Measurements from ENCODE around the gene TTLL3.

The TTLL3 gene

GRCh38 chr3:9791127-9791526, 18.9 kb upstream of the TTLL3 start:
- Histone ChIP-seq H3K4me3 (ENCODE audit: insufficient read depth, low read depth, low read length, poor library complexity, severe bottlenecking) (peak overlapping the region; percentile 98), H3K9me3 (ENCODE audit: control insufficient read depth, low read length) (no peaks in the 10 kb centered on the region), H3K4me1 (ENCODE audit: control insufficient read depth, insufficient read depth, low read length, poor library complexity, severe bottlenecking) (peaks cover 28% of the 10 kb centered on the region), H3K27ac (ENCODE audit: insufficient read depth, low read length, poor library complexity, severe bottlenecking) (no peak overlapping the region), H3K27me3 (replicated peaks; ENCODE audit: control insufficient read depth, insufficient read depth, low read length, poor library complexity, severe bottlenecking) (no peaks in the 10 kb centered on the region), H3K36me3 (ENCODE audit: control insufficient read depth, insufficient read depth, low read length) (peaks cover 25% of the 10 kb centered on the region)
- DNase-seq = no peak

- H3K4me3 ChIP-seq (ENCODE audit: insufficient read depth, low read depth, low read length, poor library complexity, severe bottlenecking) = peak overlapping the region; percentile 98
- peaks cover 18% of the 10 kb centered on the region for H3K36me3 ChIP-seq (ENCODE audit: control insufficient read depth, insufficient read depth, low read length)
- peak overlapping the region; percentile 97 for H3K27ac ChIP-seq (ENCODE audit: insufficient read depth, low read length, poor library complexity, severe bottlenecking)
- H3K27me3 ChIP-seq (replicated peaks; ENCODE audit: control insufficient read depth, insufficient read depth, low read length, poor library complexity, severe bottlenecking) = no peaks in the 10 kb centered on the region
- H3K4me1 ChIP-seq (ENCODE audit: control insufficient read depth, insufficient read depth, low read length, poor library complexity, severe bottlenecking) = peaks cover 30% of the 10 kb centered on the region
- no peaks in the 10 kb centered on the region for H3K9me3 ChIP-seq (ENCODE audit: control insufficient read depth, low read length)
- DNase-seq = no peak
Measured at GRCh38 chr3:9791790-9792404, 18.2 kb upstream of the TTLL3 start.

DNA sequence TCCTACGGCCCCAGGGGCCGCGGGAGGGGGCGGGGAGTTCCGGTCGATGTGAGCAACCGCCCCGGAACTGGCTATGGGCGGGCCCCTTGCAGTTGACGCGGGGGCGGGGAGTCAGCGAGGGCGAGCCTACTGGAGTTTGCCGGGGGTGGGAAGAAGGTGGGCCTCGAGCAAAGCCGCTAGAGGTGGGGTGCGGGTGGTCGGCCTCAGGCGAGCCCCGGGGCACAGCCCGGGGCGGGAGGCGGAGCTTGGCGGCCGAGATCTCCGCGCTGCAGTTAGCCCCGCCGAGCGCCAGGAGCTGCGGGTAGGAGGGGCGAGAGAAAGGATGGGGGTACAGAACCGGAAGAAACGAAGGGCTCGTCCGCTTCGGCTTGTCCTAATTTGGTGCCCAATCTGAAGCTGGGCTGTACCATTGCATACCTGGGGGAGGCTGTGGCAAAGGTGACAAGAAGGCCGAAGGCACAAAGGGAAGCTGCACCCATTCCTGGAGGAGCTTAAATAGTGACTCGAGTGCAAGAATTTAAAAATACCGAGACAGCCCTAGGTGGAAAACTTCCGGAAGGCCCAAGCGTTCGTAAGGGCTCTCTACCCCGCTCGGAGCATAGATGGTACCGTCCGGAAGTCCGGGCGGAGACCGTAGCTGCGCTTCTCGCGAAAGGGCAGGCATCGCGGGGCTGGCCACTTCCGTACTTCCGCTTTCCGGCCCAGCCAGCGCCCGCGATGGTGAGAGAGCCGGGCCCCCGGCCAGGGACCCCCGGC, 17.5 kb upstream of the TTLL3 start, which contains the start of the genes ARPC4 and TADA3:
TSS of gene ARPC4 (plus strand) at position 678 of the 756 bp plus-strand sequence. CDS start at position 718, 40 bp downstream.
TSS of gene TADA3 (minus strand) at position 69 of the 756 bp plus-strand sequence. CDS start 1,007 bp downstream, outside the sequence.
- H3K9me3 ChIP-seq (ENCODE audit: control insufficient read depth, low read length) = no peaks in the 10 kb centered on the region
- peaks cover 30% of the 10 kb centered on the region for H3K4me1 ChIP-seq (ENCODE audit: control insufficient read depth, insufficient read depth, low read length, poor library complexity, severe bottlenecking)
- H3K4me3 ChIP-seq (ENCODE audit: insufficient read depth, low read depth, low read length, poor library complexity, severe bottlenecking) = peak within 1 kb of the TSS; percentile 98
- no peaks in the 10 kb centered on the region for H3K27me3 ChIP-seq (replicated peaks; ENCODE audit: control insufficient read depth, insufficient read depth, low read length, poor library complexity, severe bottlenecking)
- peak within 1 kb of the TSS; percentile 97 for H3K27ac ChIP-seq (ENCODE audit: insufficient read depth, low read length, poor library complexity, severe bottlenecking)
- H3K36me3 ChIP-seq (ENCODE audit: control insufficient read depth, insufficient read depth, low read length) = peaks cover 24% of the 10 kb centered on the region
- DNase-seq = peak; percentile 76 to 86 (median 85)

- peak overlapping the region; percentile 98 for H3K4me3 ChIP-seq (ENCODE audit: insufficient read depth, low read depth, low read length, poor library complexity, severe bottlenecking)
- peak in 2 of 3 donors; percentile 11 to 30 for DNase-seq
Measured at GRCh38 chr3:9793161-9793781, 16.8 kb upstream of the TTLL3 start.

GRCh38 chr3:9794400-9794799, 15.7 kb upstream of the TTLL3 start:
- no peaks in the 10 kb centered on the region for H3K9me3 ChIP-seq (ENCODE audit: control insufficient read depth, low read length)
- DNase-seq = no peak
- H3K36me3 ChIP-seq (ENCODE audit: control insufficient read depth, insufficient read depth, low read length) = peaks cover 34% of the 10 kb centered on the region
- no peaks in the 10 kb centered on the region for H3K27me3 ChIP-seq (replicated peaks; ENCODE audit: control insufficient read depth, insufficient read depth, low read length, poor library complexity, severe bottlenecking)
- no peak overlapping the region for H3K4me3 ChIP-seq (ENCODE audit: insufficient read depth, low read depth, low read length, poor library complexity, severe bottlenecking)
- peak overlapping the region; percentile 97 for H3K27ac ChIP-seq (ENCODE audit: insufficient read depth, low read length, poor library complexity, severe bottlenecking)
- H3K4me1 ChIP-seq (ENCODE audit: control insufficient read depth, insufficient read depth, low read length, poor library complexity, severe bottlenecking) = peaks cover 30% of the 10 kb centered on the region

More at GRCh38 chr3:9793161-9793781, 16.8 kb upstream of the TTLL3 start:
- H3K27ac ChIP-seq (ENCODE audit: insufficient read depth, low read length, poor library complexity, severe bottlenecking) = peak overlapping the region; percentile 97
- no peaks in the 10 kb centered on the region for H3K9me3 ChIP-seq (ENCODE audit: control insufficient read depth, low read length)
- peaks cover 30% of the 10 kb centered on the region for H3K4me1 ChIP-seq (ENCODE audit: control insufficient read depth, insufficient read depth, low read length, poor library complexity, severe bottlenecking)
- H3K36me3 ChIP-seq (ENCODE audit: control insufficient read depth, insufficient read depth, low read length) = peaks cover 31% of the 10 kb centered on the region
- no peaks in the 10 kb centered on the region for H3K27me3 ChIP-seq (replicated peaks; ENCODE audit: control insufficient read depth, insufficient read depth, low read length, poor library complexity, severe bottlenecking)

DNA sequence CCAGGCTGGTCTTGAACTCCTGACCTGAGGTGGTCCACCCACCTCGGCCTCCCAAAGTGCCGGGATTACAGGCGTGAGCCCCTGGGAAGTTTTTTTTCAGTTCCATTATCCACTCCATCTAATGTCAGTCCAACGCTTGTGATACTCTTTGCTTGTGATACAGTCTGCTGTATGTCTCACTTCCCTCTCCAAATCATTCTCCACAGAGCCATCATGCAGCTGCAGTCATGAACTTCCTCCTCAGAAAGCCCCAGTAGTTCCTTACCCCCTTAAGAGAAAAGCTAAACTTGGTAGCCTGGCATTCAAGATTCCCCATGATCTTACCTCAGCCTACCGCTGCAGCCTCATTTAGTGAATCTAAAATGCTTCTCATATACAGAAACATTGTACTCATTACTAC, 14.9 kb upstream of the TTLL3 start:
- H3K9me3 ChIP-seq (ENCODE audit: control insufficient read depth, low read length) = no peaks in the 10 kb centered on the region
- peaks cover 37% of the 10 kb centered on the region for H3K36me3 ChIP-seq (ENCODE audit: control insufficient read depth, insufficient read depth, low read length)
- no peak overlapping the region for H3K27ac ChIP-seq (ENCODE audit: insufficient read depth, low read length, poor library complexity, severe bottlenecking)
- H3K4me1 ChIP-seq (ENCODE audit: control insufficient read depth, insufficient read depth, low read length, poor library complexity, severe bottlenecking) = peaks cover 30% of the 10 kb centered on the region
- no peak overlapping the region for H3K4me3 ChIP-seq (ENCODE audit: insufficient read depth, low read depth, low read length, poor library complexity, severe bottlenecking)
- no peaks in the 10 kb centered on the region for H3K27me3 ChIP-seq (replicated peaks; ENCODE audit: control insufficient read depth, insufficient read depth, low read length, poor library complexity, severe bottlenecking)
- DNase-seq = no peak

DNA sequence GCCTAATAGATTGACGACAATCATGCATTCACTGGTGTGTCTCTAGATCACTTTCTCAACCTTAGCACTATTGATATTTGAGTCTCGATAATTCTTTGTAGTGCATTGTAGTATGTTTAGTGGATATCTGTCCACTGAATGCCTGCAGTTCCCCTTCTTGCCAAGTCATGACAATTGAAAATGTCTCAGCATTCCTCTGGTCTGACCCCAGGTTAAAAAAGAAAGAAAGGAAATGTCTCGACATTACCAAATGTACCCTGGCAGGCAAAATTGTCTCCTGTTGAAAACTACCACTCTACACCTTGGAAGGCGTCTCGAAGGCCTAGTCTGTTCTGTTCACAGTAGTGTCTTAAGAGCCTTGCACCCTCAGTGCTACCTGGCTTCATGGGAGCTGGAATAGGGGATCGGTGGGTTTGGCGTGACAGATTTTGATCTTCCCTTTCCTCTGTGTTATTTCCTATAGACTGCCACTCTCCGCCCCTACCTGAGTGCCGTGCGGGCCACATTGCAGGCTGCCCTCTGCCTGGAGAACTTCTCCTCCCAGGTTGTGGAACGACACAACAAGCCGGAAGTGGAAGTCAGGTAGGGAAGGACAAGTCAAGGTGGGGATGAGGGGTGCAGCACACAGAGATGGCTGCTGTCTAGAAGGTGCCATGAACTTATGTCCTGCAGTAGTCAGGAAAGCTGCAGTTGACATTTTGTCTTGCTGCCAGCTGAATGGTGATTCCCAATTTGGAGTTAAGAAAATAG, 12.7 kb upstream of the TTLL3 start:
- H3K36me3 ChIP-seq (ENCODE audit: control insufficient read depth, insufficient read depth, low read length) = peaks cover 51% of the 10 kb centered on the region
- peaks cover 16% of the 10 kb centered on the region for H3K4me1 ChIP-seq (ENCODE audit: control insufficient read depth, insufficient read depth, low read length, poor library complexity, severe bottlenecking)
- DNase-seq = no peak
- H3K27ac ChIP-seq (ENCODE audit: insufficient read depth, low read length, poor library complexity, severe bottlenecking) = no peak overlapping the region
- H3K4me3 ChIP-seq (ENCODE audit: insufficient read depth, low read depth, low read length, poor library complexity, severe bottlenecking) = no peak overlapping the region
- no peaks in the 10 kb centered on the region for H3K27me3 ChIP-seq (replicated peaks; ENCODE audit: control insufficient read depth, insufficient read depth, low read length, poor library complexity, severe bottlenecking)
- no peaks in the 10 kb centered on the region for H3K9me3 ChIP-seq (ENCODE audit: control insufficient read depth, low read length)

- DNase-seq = no peak
- Histone ChIP-seq H3K36me3 (ENCODE audit: control insufficient read depth, insufficient read depth, low read length) (peaks cover 77% of the 10 kb centered on the region), H3K9me3 (ENCODE audit: control insufficient read depth, low read length) (no peaks in the 10 kb centered on the region), H3K4me3 (ENCODE audit: insufficient read depth, low read depth, low read length, poor library complexity, severe bottlenecking) (no peak overlapping the region), H3K27me3 (replicated peaks; ENCODE audit: control insufficient read depth, insufficient read depth, low read length, poor library complexity, severe bottlenecking) (no peaks in the 10 kb centered on the region), H3K27ac (ENCODE audit: insufficient read depth, low read length, poor library complexity, severe bottlenecking) (no peak overlapping the region), H3K4me1 (ENCODE audit: control insufficient read depth, insufficient read depth, low read length, poor library complexity, severe bottlenecking) (peaks cover 4% of the 10 kb centered on the region)
Measured at GRCh38 chr3:9800529-9800928, 9.5 kb upstream of the TTLL3 start.

- Histone ChIP-seq H3K36me3 (ENCODE audit: control insufficient read depth, insufficient read depth, low read length) (peaks cover 76% of the 10 kb centered on the region), H3K27me3 (replicated peaks; ENCODE audit: control insufficient read depth, insufficient read depth, low read length, poor library complexity, severe bottlenecking) (no peaks in the 10 kb centered on the region), H3K27ac (ENCODE audit: insufficient read depth, low read length, poor library complexity, severe bottlenecking) (no peak overlapping the region), H3K9me3 (ENCODE audit: control insufficient read depth, low read length) (no peaks in the 10 kb centered on the region), H3K4me1 (ENCODE audit: control insufficient read depth, insufficient read depth, low read length, poor library complexity, severe bottlenecking) (peaks cover 12% of the 10 kb centered on the region), H3K4me3 (ENCODE audit: insufficient read depth, low read depth, low read length, poor library complexity, severe bottlenecking) (no peak overlapping the region)
- DNase-seq = no peak
Measured at GRCh38 chr3:9803494-9803893, 6.6 kb upstream of the TTLL3 start.

Data from effector memory CD4-positive, alpha-beta T cell (primary cell).